HEK293 (cell line): ENCODE data around the gene OR2A14.

Experiments used
- CTCF ChIA-PET: fragments of 350-600 bp; formaldehyde crosslinking; extraction: SDS; loops from one replicate; lab custom pipeline; 2021; ENCODE audit warnings: antibody characterized with exemption; lab: Yijun Ruan, JAX
- POLR2A ChIA-PET: fragments of 300-600 bp; formaldehyde crosslinking; extraction: SDS; loops from one replicate; lab custom pipeline; 2020; ENCODE audit warnings: antibody characterized with exemption, inconsistent platforms; lab: Yijun Ruan, JAX
- H3K27ac ChIP-seq: fragments of 200-500 bp; sonication (Bioruptor generic); 2 replicates; pipeline ENCODE4 v1.5.1; 2014; ENCODE audit warnings: low read depth, low read length, control low read depth, inconsistent platforms; ENCODE audit errors: extremely low read depth
- H3K36me3 ChIP-seq, 2 experiments: fragments of 200-500 bp in 1 of 2; sonication (Bioruptor generic) in 1 of 2; 1 replicate in 1 of 2; 2 replicates in 1 of 2; pipeline ENCODE4 v1.5.1; 2014 to 2017; ENCODE audit warnings: inconsistent platforms in 2 of 2, low read length in 2 of 2; ENCODE audit not compliant: control insufficient read depth in 2 of 2, insufficient read depth in 1 of 2
- H3K4me1 ChIP-seq: fragments of 200-500 bp; sonication (Bioruptor generic); 2 replicates; pipeline ENCODE4 v1.5.1; 2014; ENCODE audit warnings: mild to moderate bottlenecking, low read length, inconsistent platforms; ENCODE audit not compliant: control insufficient read depth, insufficient read depth
- H3K4me3 ChIP-seq: 2 replicates; pipeline ENCODE4 v1.5.1; 2011; ENCODE audit warnings: low read depth, mild to moderate bottlenecking, control low read depth, low read length, moderate library complexity
- H3K9me3 ChIP-seq: fragments of 200-500 bp; sonication (Bioruptor generic); 2 replicates; pipeline ENCODE4 v1.5.1; 2014; ENCODE audit warnings: low read depth, low read length, inconsistent platforms; ENCODE audit not compliant: control insufficient read depth, insufficient read depth
- SP2 ChIP-seq: fragments of 450-650 bp; formaldehyde crosslinking; IDR thresholded peaks from 2 replicates; pipeline ENCODE4 v1.5.1; 2016; ENCODE audit warnings: missing biosample characterization, missing genetic modification characterization
- ZFHX2 ChIP-seq: fragments of 450-650 bp; formaldehyde crosslinking; conservative IDR thresholded peaks from 2 replicates; pipeline ENCODE4 v1.5.1; 2016; ENCODE audit warnings: missing biosample characterization, missing genetic modification characterization
- ZNF121 ChIP-seq: fragments of 450-650 bp; formaldehyde crosslinking; IDR thresholded peaks from 2 replicates; pipeline ENCODE4 v1.5.1; 2016; ENCODE audit warnings: missing biosample characterization, missing genetic modification characterization
- ZNF184 ChIP-seq: fragments of 450-650 bp; IDR thresholded peaks from 2 replicates; pipeline ENCODE4 v1.5.1; 2018; ENCODE audit warnings: missing biosample characterization, mild to moderate bottlenecking, missing genetic modification characterization
- ZNF248 ChIP-seq: fragments of 450-650 bp; formaldehyde crosslinking; IDR thresholded peaks from 2 replicates; pipeline ENCODE4 v1.5.1; 2017; ENCODE audit warnings: missing biosample characterization, missing genetic modification characterization
- ZNF335 ChIP-seq: fragments of 450-650 bp; formaldehyde crosslinking; conservative IDR thresholded peaks from 2 replicates; pipeline ENCODE4 v1.5.1; 2016; ENCODE audit warnings: missing biosample characterization, missing genetic modification characterization
- ZNF366 ChIP-seq: fragments of 450-650 bp; formaldehyde crosslinking; conservative IDR thresholded peaks from 2 replicates; pipeline ENCODE4 v1.5.1; 2016; ENCODE audit warnings: missing biosample characterization, missing genetic modification characterization
- ZNF530 ChIP-seq: fragments of 450-650 bp; formaldehyde crosslinking; IDR thresholded peaks from 2 replicates; pipeline ENCODE4 v1.5.1; 2016; ENCODE audit warnings: low read depth, missing biosample characterization, missing genetic modification characterization
- ZNF558 ChIP-seq: fragments of 450-650 bp; formaldehyde crosslinking; IDR thresholded peaks from 2 replicates; pipeline ENCODE4 v1.5.1; 2016; ENCODE audit warnings: missing biosample characterization, missing genetic modification characterization
- ZNF610 ChIP-seq: fragments of 450-650 bp; formaldehyde crosslinking; IDR thresholded peaks from 2 replicates; pipeline ENCODE4 v1.5.1; 2016; ENCODE audit warnings: missing biosample characterization, missing genetic modification characterization, borderline replicate concordance
- ZNF664 ChIP-seq: fragments of 450-650 bp; formaldehyde crosslinking; IDR thresholded peaks from 2 replicates; pipeline ENCODE4 v1.5.1; 2016; ENCODE audit warnings: missing biosample characterization, missing genetic modification characterization
- ZXDB ChIP-seq: fragments of 450-650 bp; formaldehyde crosslinking; IDR thresholded peaks from 2 replicates; pipeline ENCODE4 v1.5.1; 2016; ENCODE audit warnings: missing biosample characterization, missing genetic modification characterization
- TF ChIP-seq, protein P1 (sequence below): fragments of 450-650 bp; formaldehyde crosslinking; optimal IDR thresholded peaks from 2 replicates; pipeline ENCODE3; 2016; ENCODE audit warnings: missing biosample characterization, mild to moderate bottlenecking, missing genetic modification characterization
- TF ChIP-seq, protein P2 (sequence below): fragments of 450-650 bp; formaldehyde crosslinking; IDR thresholded peaks from 2 replicates; pipeline ENCODE4 v1.5.1; 2016; ENCODE audit warnings: missing biosample characterization, missing genetic modification characterization
- TF ChIP-seq, protein P3 (sequence below): fragments of 450-650 bp; formaldehyde crosslinking; IDR thresholded peaks from 2 replicates; pipeline ENCODE4 v1.5.1; 2016; ENCODE audit warnings: missing biosample characterization, missing genetic modification characterization

OR2A14 gene

DNA sequence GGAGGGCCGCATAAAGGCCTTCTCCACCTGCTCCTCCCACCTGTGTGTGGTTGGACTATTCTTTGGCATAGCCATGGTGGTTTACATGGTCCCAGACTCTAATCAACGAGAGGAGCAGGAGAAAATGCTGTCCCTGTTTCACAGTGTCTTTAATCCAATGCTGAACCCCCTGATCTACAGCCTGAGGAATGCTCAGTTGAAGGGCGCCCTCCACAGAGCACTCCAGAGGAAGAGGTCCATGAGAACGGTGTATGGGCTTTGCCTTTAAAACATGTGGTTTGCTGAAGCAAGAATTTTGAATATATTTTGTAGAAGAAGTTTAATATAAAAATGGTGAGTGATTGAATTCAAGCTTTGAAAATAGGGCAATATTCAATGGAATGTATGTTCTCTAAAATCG, 12.7 kb upstream of the OR2A14 start (continued):
- TF ChIP-seq, protein P1, sequence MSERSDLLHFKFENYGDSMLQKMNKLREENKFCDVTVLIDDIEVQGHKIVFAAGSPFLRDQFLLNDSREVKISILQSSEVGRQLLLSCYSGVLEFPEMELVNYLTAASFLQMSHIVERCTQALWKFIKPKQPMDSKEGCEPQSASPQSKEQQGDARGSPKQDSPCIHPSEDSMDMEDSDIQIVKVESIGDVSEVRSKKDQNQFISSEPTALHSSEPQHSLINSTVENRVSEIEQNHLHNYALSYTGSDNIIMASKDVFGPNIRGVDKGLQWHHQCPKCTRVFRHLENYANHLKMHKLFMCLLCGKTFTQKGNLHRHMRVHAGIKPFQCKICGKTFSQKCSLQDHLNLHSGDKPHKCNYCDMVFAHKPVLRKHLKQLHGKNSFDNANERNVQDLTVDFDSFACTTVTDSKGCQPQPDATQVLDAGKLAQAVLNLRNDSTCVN (tag by site-specific recombination), result no peak
- TF ChIP-seq ZNF121 (tag by site-specific recombination), result no peak
- no peak for TF ChIP-seq ZNF530
- no peak for TF ChIP-seq ZFHX2 (tag by site-specific recombination)
- TF ChIP-seq, protein P2, sequence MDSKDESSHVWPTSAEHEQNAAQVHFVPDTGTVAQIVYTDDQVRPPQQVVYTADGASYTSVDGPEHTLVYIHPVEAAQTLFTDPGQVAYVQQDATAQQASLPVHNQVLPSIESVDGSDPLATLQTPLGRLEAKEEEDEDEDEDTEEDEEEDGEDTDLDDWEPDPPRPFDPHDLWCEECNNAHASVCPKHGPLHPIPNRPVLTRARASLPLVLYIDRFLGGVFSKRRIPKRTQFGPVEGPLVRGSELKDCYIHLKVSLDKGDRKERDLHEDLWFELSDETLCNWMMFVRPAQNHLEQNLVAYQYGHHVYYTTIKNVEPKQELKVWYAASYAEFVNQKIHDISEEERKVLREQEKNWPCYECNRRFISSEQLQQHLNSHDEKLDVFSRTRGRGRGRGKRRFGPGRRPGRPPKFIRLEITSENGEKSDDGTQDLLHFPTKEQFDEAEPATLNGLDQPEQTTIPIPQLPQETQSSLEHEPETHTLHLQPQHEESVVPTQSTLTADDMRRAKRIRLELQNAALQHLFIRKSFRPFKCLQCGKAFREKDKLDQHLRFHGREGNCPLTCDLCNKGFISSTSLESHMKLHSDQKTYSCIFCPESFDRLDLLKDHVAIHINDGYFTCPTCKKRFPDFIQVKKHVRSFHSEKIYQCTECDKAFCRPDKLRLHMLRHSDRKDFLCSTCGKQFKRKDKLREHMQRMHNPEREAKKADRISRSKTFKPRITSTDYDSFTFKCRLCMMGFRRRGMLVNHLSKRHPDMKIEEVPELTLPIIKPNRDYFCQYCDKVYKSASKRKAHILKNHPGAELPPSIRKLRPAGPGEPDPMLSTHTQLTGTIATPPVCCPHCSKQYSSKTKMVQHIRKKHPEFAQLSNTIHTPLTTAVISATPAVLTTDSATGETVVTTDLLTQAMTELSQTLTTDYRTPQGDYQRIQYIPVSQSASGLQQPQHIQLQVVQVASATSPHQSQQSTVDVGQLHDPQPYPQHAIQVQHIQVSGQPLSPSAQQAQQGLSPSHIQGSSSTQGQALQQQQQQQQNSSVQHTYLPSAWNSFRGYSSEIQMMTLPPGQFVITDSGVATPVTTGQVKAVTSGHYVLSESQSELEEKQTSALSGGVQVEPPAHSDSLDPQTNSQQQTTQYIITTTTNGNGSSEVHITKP (tag by site-specific recombination), result no peak
- no peak for TF ChIP-seq ZNF248
- TF ChIP-seq ZNF184 (tag by site-specific recombination), result no peak
- TF ChIP-seq ZNF610 (tag by site-specific recombination), result no peak
- no peak for TF ChIP-seq ZNF335 (tag by site-specific recombination)
- no peak for TF ChIP-seq SP2
- no peak for TF ChIP-seq ZNF558 (tag by site-specific recombination)
- TF ChIP-seq ZNF366, result no peak
- TF ChIP-seq ZXDB (tag by site-specific recombination), result no peak
- TF ChIP-seq, all 188 proteins: peak for 0

DNA sequence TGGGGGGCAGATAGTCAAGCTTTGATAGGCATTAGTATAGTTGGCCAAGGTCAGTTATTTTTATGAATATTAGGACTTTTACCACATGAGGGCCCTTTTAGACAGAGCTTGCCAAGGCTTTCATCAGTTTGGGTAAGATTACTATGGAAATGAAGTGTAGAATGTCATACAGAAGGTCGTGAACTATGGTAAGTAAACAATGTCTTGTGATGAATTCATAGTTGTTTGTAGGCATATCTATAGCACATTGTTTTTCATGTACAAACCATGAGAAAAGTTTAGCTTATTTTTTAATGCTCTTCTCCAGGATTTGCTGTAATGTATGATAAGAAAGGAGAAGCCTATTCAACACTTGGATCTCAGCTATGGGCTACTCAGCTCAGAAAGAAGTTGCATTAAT, 9.3 kb upstream of the OR2A14 start:
- TF ChIP-seq, protein P3, sequence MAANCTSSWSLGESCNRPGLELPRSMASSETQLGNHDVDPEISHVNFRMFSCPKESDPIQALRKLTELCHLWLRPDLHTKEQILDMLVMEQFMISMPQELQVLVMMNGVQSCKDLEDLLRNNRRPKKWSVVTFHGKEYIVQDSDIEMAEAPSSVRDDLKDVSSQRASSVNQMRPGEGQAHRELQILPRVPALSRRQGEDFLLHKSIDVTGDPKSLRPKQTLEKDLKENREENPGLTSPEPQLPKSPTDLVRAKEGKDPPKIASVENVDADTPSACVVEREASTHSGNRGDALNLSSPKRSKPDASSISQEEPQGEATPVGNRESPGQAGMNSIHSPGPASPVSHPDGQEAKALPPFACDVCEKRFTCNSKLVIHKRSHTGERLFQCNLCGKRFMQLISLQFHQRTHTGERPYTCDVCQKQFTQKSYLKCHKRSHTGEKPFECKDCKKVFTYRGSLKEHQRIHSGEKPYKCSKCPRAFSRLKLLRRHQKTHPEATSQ (tag by site-specific recombination), result no peak
- TF ChIP-seq, protein P1 (tag by site-specific recombination), result no peak
- ChIA-PET CTCF (interaction anchor here (0.6 to 1.8 kb wide), 2 partner anchors 14 to 102 kb away, joined by 4 to 6 read pairs; no protein-coding TSS in a partner anchor), POLR2A (no interaction called here)

DNA sequence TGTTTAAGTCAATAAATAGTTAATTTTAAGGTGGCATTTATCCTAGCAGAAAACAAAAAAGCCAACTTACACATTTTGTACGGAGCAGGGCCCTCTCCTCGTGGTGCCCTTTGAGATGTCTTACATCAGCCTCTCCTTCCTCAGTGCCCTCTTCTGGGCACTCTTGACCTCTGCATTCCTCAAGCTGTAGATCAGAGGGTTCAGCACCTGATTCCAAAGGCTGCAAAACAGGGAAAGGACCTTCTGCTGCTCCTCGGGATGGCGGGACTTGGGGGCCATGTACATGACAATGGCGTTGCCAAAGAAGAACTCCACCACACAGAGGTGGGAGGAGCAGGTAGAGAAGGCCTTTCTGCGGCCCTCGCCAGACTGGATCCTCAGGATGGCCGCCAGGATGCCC, 4.6 kb upstream of the OR2A14 start:
- Histone ChIP-seq H3K4me3 (no peak overlapping the region), H3K36me3 (no peaks in the 10 kb centered on the region), H3K9me3 (no peaks in the 10 kb centered on the region), H3K4me1 (no peaks in the 10 kb centered on the region)
- ChIA-PET CTCF (no interaction called here), POLR2A (no interaction called here)
- TF ChIP-seq ZNF664 (tag by site-specific recombination), result no peak
- TF ChIP-seq, all 188 proteins: peak for 0
- H3K27ac ChIP-seq, result no peak overlapping the region

More for the DNA sequence above, 9.3 kb upstream of the OR2A14 start:
- Histone ChIP-seq H3K36me3 (no peaks in the 10 kb centered on the region), H3K4me3 (no peak overlapping the region), H3K27ac (no peak overlapping the region), H3K4me1 (no peaks in the 10 kb centered on the region), H3K9me3 (no peaks in the 10 kb centered on the region)
